HG03196 (cell line): ENCODE data around the gene TXLNB.
A peak's percentile ranks its signal among the peaks of the same experiment; 100 is the strongest.

ENCODE experiments used
- ATAC-seq: cut with Tn5 transposase; IDR thresholded peaks from one replicate; pipeline ENCODE4 v1.9.1; 2021; ENCODE audit not compliant: unreplicated experiment

The TXLNB gene

DNA sequence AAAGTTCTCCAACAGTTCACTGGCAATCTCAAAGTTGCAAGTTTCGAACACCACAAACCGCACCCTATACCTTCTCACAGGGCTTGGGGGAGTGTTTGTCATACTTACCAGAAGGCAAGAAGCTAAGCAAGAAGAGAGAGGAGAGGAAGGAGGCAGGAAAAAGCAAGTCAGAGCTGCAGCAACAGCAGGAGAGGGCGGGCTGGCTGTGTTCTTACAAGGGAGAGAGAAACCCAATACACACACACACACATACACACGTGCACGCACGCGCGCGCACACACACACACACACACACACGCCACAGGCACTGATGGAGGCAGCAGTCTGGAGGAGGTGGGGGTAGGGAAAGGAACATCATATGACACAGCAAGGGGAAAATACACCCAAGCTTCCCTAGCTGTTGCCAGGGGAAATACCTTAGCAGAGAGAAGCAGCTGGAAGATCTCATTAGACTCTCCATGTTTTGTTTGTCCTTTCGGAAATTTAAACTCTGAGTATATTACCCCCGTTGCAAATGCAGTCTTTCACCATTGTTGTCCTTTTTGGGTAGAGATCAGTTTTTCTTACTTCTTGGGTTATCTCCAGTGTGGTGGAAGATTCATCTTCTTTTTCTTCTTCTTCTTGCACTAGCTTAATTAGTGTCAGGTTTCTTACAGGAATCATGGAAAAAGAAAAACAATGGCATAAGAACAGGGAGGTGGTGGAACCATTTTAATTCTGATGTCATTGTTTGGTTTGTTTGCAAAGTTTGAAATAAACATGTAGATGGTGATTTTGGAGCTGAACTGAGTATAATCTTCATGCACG is at the start of gene TXLNB:
TSS of gene TXLNB (minus strand) at position 186 of the 807 bp plus-strand sequence. CDS start 3,099 bp downstream, outside the sequence.
- peak; percentile 79 for ATAC-seq

DNA sequence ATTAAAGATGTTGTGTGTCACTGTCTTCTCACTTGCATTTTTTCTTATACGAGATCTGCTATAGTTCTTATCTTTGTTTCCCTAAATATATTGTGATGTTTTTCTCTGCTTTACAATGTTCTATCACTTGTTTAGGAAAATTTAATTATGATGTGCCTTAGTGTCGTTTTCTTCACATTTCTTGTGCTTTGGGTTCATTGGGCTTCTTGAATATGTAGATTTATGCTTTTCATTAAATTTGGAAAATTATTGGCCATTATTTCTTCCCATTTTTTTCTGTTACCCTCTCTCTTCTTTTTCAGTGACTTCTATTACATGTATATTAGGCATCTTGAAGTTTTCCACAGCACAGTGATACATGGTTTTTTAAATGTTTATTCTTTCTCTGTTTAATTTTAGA is 49.3 kb upstream of the TXLNB start:
- ATAC-seq = no peak

DNA sequence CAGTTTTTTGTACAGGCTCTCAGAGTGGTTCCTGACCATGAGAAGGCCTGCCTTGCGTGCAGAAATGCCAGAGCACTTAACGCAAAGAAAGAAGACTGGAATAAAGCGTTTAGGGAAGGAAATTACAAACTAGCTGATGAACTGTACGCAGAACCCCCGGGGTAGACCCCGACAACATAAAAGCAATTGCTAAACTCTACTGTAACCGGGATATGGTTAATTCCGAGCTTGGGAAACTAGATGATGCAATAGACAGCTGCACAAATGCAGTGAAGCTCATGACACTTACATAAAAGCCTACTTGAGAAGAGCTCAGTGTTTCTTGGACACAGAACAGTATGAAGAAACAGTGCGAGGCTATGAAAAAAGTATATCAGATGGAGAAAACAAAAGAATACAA is 47.0 kb upstream of the TXLNB start:
- no peak for ATAC-seq

DNA sequence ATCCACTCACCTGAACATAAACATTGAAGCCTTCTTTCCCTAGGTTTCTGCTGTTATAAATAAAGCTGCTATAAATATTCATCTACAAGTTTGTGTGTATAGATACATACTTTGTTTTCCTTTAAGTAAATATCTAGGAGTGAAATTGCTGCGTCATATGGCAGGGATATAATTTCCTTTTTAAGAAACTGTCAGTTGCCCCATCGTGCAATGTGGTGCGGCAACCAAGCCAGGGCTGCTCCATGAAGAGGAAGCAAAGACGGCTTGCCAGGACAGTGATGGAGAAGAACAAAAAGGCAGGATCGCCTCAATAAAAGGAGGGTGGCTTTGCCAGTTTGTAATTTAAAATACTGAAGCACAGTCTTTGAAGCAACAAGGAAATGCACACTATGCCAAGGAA is 46.0 kb upstream of the TXLNB start:
- ATAC-seq = no peak

DNA sequence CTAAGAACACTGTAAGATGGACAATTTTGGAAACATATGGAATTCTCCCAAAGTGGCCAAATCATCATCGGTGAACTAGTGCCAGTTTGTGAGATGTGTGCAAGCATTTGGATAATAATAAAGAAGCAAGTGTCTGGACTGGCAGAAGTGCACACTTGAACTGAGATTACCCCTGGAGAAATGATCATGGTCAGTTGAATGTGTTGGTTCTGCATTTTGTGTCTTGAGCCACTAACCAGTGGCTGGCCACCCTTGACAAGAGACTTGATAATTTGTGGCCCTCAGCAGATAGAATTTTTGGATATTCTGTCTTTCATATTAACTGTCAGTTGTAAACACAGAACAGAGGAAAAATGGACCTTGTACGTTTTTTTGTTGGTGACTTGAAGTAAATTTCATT is 45.2 kb upstream of the TXLNB start:
- ATAC-seq = no peak

DNA sequence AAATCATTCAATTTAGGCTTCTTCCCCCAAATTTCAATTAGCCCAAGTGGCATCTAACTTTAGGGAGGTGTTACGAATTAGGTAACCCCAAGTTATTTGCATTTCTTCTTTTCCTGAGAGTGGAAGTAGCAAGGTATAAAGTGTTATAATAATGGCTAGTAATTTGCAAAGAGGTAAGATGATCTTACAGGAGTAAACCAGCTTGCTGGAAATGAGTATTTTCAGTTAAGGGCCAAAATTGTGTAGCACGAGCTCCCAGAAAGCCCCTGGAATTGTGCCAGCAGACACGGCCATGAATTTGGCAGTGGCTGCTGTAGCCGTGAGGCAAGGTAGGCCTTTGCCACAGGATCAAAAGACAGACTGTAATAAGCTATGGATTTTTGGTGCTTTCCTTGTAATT is 44.7 kb upstream of the TXLNB start:
- no peak for ATAC-seq

DNA sequence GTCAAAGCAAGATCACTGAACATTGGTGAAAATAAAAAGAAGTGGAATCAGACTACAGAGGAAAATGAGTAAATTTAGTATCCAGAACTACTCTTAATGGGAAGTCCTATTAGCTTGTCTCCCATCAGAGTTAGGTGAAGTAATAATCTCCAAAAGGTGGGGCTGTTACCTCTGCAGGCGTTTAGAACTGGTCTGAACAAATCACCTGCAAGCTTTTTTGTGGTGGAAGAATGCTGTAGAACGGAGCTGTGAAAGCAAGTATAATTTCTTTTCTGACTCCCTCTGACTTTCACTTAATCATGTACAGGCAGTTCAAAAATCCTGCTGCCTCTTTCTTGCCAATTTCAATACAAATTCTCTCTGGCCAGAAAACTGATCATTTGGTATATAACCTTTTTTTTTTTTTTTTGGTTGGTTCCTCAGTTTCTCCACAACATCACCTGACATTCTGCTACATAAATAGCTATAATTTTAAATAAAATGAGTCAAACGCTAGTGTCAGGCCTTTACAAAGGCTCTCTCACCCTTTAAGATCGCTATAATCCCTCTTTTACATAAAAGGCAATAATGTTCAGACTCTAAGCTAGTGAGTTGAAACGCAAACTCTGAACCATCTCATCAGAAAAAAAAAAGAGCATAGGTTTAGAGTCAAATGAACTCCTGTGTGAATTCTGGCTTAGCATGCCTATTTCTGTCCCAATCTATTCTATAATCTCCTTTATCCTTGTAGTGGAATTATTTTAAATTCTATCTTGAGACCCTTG is 43.8 kb upstream of the TXLNB start:
- ATAC-seq = no peak

DNA sequence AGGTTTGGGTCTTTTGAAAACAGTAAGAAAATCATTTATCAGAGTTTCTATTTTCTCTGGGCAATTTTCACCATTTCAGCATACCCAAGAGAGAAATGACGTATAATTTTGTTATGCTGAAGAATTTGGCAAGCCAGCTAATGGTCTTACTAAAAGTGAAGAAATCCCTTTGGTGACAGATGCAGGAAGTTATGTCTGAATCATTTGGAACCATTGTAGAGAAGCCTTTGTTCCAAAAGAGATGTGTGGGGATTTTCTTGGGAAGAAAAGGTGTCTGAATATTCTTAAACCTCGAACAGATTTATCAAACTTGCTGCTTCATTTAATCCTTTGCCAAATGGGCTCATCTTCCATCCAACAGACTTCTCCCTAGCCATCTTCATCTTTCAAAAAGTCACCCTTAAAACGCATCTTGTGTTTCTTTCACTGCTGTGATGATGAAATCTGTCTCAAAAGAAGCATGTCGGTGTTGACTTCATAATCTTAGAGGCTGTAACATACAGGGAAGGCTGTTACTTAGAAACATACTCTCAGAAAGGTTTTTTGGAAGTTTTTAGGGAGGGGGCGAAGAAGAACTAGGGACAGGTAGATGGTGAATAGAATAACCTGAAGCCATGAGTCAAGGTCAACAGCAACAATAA is 43.1 kb upstream of the TXLNB start:
- ATAC-seq = no peak

DNA sequence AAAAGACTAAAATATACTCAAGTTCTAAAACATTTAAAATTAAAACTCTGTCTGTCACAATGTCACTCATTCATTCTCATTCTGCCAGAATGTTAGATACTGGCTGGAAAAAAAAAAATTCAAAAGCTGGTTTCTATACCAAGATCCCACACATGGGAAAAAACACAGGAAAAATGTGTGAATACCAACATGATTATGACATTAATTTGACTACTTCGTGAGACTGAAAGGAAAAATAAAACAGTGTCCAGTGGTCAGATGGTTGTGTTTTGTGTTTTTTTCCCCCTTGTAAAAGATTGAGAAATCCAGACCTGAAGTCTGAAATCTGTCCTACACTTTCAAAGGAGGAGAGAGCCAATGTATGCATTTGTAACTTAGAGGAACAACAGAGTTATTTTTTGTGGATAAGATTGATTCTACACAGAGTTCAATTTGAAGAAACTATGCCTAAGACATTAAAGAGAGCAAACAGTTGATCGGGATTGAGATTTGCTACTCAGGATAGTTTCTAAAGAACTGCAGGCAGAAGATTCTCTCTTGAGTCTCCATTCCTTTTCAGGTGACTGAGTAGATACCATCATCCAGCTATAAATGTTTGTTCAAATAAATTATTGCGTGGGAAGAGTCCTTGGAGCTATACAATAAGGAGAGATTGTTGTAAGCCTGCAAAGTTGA is 39.2 kb upstream of the TXLNB start:
- ATAC-seq = no peak

DNA sequence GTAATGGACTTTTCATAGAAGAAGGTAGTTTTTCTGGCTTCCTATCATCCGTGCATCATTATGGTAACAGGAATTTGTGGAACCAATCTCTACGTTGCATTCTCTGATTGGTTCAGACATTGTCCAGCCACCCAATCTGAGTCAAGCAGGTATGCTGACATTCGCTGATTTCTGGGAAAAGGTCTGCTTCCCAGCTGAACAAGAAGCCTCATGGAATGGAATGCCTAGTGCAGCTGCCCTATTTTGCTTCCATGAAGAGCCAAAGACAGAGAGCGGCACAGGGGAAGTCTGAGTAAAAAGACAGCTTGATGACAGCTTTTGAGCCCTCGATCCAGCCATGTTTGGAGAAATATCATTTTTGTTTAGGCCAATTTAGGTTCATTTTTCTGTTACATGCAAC is 38.5 kb upstream of the TXLNB start:
- no peak for ATAC-seq

DNA sequence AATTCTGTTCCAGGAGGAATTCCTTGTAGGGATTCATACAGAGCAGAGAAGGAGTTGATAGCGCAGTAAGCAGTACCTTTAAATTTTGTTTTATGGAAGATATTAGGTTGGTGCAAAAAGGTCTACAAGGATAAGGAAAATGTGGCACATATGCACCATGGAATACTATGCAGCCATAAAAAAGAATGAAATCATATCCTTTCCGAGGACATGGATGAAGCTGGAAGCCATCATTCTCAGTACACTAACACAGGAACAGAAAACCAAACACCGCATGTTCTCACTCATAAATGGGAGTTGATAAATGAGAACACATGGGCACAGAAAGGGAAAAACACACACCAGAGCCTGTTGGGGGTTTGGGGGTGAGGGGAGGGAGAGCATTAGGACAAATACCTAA is 37.4 kb upstream of the TXLNB start:
- no peak for ATAC-seq

DNA sequence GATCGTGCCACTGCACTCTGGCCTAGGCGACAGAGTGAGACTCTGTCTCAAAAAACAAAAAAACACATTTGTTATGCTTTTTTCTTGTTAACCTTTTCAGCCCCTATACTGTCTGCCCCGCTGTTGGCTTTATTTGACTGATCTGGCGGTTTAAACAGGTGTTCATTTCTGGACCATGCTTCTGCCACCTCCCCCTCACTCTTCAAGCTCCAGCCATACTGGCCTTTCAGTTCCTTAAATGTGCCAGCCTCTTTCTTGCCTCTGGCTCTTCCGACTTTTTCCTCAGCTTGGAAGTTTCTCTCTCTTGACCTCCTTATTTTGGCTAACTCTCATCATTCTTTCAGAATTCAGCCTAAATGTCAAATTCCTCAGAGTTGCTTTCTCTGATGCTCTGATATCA is 35.2 kb upstream of the TXLNB start:
- ATAC-seq = peak; percentile 46

DNA sequence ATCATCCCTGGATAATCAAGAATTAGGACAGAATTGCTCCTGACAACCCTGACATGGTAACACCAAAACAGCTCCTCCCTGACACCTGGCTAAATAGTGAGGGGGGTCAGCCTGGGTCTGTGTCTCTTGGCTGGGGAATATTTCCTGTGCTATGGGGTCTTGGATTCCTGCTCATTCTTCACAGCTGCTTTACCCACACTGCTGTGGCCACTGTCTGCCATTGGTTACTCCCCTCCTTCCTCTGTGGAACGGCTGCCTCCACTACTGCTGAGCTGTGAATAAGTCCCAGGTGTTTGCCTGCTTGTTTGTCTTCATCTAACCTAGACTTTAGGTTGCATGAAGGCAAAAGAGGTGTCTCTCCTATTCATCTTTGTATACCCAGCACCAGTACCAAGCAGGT is 33.9 kb upstream of the TXLNB start:
- ATAC-seq = no peak

DNA sequence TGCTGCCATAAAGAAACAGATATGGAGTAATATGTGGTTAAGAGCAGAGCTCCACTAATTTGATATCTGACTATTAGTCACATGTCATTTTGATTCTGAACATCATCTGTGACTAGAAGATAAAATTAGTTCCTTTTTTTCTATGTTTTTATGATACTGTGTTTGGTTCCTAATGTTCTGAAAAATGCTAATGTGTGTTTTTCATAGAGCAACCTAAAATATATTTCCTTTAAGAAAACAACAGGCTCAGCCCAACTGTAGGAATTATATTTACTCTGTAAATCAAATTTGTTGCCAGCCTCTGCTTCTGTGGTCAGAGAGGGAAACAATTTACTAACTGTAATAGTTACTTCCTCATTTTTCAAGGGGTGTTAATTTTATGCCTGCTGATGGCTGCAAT is 33.3 kb upstream of the TXLNB start:
- peak; percentile 46 for ATAC-seq

DNA sequence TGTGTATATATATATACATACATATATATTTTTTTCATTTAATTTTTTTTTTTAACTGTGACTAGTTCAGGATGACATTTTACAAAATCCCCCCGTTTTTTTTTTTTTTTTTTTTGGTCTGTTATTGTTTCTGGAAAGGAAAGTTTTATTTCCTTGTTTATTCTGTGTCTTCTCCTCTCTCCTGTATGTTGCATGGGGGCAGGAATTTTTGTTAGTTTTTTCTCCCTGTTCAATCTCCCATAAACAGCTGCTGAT is 32.4 kb upstream of the TXLNB start:
- no peak for ATAC-seq

DNA sequence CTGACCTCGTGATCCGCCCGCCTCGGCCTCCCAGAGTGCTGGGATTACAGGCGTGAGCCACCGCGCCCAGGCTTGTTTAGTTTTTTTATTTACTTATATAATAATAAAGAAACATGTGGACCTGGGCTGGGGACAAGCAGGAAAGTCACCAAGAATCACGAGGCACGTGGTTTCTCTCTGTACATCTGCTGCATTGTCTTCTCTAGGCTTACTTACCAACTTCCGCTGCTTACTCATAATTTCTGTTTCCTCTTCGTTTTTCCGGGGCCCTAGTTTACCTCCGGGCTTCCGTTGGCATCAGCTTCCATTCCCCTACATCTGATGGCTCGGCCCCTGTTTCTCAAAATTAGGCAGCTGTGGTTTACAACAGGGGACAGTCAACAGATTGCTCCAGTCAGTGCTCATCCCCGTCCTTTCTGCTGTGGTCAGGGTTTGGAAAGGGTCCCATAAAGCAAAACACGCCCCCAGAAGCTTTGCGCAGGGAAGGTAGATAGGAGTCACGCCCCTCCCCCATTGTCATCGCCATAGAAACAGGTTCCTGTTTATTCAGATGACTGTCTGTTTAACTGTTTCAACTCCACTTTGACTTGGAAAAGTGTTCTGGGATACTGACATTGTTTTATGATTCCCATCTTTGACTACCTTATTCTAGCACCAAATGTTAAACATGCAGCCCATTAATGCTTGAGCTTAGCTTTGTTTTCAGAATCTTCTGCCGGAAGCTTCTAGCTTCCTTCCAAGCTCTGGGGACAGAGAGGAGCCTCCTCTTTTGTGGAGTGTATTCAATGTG is 31.9 kb upstream of the TXLNB start:
- ATAC-seq = peak; percentile 31

DNA sequence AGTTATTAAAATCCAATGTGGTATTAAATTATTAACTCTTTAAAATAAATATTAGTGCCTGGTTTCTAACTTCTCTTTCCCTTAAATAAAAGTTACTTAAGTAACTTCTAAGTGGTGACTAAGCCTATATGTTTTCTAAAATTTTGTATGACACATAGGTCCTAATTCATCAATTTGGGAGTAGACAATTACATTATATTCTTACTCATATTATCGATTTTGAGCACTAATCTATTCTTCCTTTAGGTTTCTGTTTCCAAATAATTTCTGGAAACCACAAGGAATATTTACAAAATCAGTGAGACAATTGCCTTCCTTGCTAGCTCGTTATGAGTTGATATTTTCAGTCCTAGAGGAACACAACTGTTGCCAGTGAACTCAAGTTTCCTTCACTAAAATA is 28.3 kb upstream of the TXLNB start:
- no peak for ATAC-seq

DNA sequence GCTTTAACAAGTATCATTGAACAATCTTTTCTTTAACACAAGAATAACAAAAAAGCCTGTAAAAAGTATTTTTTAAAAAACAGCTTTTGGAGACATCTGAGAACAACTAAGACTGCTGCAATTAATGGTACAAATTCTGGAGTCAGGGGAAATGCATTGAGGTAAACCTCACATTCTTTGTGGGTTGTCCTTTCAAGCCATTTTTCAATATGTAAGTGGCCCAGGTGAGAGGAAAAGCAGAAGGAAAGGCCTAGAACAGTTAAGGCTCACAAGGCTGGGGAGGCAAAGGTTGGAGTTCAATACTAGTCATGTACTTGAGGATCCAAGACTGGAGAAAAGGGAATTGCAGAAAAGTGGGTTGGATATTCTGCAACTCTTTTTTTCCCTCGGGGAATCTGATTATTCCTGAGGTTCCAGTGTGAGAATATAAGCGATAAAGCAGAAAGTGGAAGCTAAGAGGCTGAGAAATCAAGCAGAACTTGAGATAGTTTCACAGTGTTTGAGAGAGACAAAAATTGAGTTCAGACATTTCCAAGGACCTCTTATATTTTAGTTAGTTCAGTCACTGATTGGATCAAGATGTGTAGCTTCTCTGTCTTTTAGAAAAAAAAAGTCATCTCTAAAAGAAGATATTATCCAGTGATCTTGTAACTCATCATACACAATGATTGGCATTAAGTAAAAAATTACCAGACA is 25.0 kb upstream of the TXLNB start:
- ATAC-seq = no peak

DNA sequence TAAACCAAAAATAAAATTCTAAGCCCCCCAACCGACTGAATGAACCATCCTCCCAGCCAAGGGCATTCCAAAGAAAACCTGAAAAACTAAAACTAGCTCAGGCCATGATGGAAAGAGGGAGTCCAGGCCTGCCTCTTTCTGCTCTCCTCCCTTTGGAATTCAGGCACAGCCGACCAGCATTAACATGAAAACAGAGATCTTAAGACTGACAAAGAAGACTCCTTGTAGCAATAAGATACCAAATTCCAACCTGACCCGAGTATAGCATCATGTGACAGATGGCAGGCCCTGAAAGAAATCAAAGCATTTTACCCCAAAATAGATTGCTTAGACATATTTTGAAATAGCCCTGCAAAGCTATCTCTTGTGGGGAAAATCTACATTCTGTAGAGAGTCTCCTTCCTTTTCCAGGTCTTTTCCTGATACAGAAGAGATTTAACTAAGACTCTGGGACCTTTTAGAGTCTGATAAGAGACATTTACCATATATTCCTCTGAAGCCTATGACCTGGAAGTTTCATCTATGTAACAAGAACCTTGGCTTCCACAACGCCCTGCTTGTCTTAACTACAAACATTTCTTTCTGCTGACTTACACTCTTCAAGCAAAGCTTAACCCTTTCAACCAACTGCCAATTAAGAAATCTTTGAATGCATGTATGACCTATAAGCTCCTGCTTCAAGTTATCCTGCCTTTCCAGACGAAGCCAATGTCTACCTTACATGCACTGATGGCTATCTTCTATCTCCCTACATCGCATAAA is 22.2 kb upstream of the TXLNB start:
- no peak for ATAC-seq

DNA sequence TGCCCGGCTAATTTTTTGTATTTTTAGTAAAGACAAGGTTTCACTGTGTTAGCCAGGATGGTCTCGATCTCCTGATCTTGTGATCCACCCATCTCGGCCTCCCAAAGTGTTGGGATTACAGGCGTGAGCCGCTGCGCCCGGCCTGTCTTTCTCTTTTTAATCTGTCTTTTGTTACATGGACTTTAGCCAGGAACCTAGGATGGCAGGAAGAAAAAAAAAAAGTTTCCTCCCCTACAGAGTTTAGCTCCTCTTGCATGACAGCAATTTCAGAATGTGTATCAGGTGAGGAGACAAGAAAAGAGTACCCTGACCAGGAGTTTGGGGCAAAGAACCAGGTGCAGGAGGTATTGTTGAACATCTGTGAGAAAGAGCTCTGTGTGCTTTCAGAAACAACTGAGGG is 21.4 kb upstream of the TXLNB start:
- ATAC-seq = no peak
